ENCODE results near the gene ITSN1.

DNA sequence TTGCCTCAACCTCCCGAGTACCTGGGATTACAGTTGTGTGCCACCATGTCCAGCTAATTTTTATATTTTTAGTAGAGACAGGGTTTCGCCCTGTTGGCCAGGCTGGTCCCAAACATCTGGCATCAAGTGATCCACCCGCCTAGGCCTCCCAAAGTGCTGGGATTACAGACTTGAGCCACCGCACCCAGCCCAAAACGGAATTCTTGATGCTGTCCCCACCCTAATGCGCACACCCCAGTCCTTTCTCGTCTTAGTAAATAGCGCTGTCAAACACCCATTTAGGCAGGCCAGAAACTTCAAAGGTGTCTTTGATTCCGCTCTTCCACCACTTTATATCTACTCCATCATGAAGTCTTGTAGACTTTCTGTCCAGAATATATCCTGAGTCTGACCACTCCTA, 35.1 kb downstream of the ITSN1 start:
- TF ChIP-seq, protein P1, sequence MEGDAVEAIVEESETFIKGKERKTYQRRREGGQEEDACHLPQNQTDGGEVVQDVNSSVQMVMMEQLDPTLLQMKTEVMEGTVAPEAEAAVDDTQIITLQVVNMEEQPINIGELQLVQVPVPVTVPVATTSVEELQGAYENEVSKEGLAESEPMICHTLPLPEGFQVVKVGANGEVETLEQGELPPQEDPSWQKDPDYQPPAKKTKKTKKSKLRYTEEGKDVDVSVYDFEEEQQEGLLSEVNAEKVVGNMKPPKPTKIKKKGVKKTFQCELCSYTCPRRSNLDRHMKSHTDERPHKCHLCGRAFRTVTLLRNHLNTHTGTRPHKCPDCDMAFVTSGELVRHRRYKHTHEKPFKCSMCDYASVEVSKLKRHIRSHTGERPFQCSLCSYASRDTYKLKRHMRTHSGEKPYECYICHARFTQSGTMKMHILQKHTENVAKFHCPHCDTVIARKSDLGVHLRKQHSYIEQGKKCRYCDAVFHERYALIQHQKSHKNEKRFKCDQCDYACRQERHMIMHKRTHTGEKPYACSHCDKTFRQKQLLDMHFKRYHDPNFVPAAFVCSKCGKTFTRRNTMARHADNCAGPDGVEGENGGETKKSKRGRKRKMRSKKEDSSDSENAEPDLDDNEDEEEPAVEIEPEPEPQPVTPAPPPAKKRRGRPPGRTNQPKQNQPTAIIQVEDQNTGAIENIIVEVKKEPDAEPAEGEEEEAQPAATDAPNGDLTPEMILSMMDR (IDR thresholded peaks at IDR 0.05): no peak
- TF ChIP-seq POLR2AphosphoS5 (IDR thresholded peaks at IDR 0.05): no peak
- TF ChIP-seq EP300 (IDR thresholded peaks at IDR 0.05): no peak
- no peak for TF ChIP-seq POLR2A (IDR thresholded peaks at IDR 0.05)
